NCI-H2029 treated with DMSO at 0.1 percent for 48 hours (cell line): ENCODE measurements around the gene MR1.

ENCODE experiments used
- DNase-seq: peaks from one replicate; lab custom pipeline; 2025; lab: John Stamatoyannopoulos, UW

Gene MR1

GRCh38 chr1:181033799-181034451, at the start of gene MR1:
Gene MR1, plus strand, starts transcription at chr1:181033983. Its CDS starts 25 bp downstream, at chr1:181034008.
- DNase-seq: peak; percentile 68

GRCh38 chr1:180988253-180988752, 45.5 kb upstream of the MR1 start:
- DNase-seq: peak; percentile 43

- peak; percentile 7 for DNase-seq
These were observed 39.5 kb upstream of the MR1 start for GRCh38 chr1:180994262-180994661.

- DNase-seq: no peak
These were observed 35.8 kb upstream of the MR1 start for GRCh38 chr1:180997843-180998504.

- no peak for DNase-seq
These were observed 32.5 kb upstream of the MR1 start for GRCh38 chr1:181001091-181001780.

- no peak for DNase-seq
These were observed 31.1 kb upstream of the MR1 start for GRCh38 chr1:181002582-181003172.

- DNase-seq: no peak
These were observed 23.0 kb upstream of the MR1 start for GRCh38 chr1:181010789-181011188.

GRCh38 chr1:181011301-181012202, 22.2 kb upstream of the MR1 start:
- DNase-seq: no peak

GRCh38 chr1:181012203-181012745, 21.5 kb upstream of the MR1 start:
- no peak for DNase-seq

GRCh38 chr1:181013144-181013543, 20.6 kb upstream of the MR1 start:
- DNase-seq: no peak

GRCh38 chr1:181014477-181015250, 19.1 kb upstream of the MR1 start:
- no peak for DNase-seq

GRCh38 chr1:181015251-181015615, 18.6 kb upstream of the MR1 start:
- no peak for DNase-seq

- no peak for DNase-seq
These were observed 17.2 kb upstream of the MR1 start for GRCh38 chr1:181016563-181016962.

GRCh38 chr1:181018901-181019681, 14.7 kb upstream of the MR1 start:
- DNase-seq: no peak

GRCh38 chr1:181021159-181021558, 12.6 kb upstream of the MR1 start:
- no peak for DNase-seq

GRCh38 chr1:181021811-181022434, 11.9 kb upstream of the MR1 start:
- peak; percentile 8 for DNase-seq

- DNase-seq: no peak
These were observed 10.3 kb upstream of the MR1 start for GRCh38 chr1:181023265-181024057.

- no peak for DNase-seq
These were observed 5.6 kb upstream of the MR1 start for GRCh38 chr1:181028196-181028595.
